Measurements from ENCODE around the gene NEO1.

DNA sequence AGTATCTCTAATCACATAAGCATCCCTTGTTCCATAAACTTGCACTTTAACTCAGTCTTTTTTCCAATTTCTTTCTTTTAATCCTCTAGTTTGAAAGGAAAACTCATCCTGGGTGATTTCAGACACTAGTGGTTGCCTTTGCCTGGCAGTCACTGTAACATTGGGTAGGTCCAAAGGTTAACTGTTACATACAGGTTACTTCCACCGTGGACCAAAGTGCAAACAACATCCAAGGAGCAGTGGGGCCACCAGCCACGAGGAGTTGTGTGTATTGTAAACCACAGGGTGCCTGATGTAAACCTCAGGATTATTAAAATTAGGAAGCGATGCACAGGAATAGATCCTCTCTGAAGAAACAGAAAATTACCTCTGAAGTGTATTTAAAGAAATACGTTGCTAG, 241.5 kb downstream of the NEO1 start:
- TF ChIP-seq EZH2phosphoT487 (IDR thresholded peaks at IDR 0.05; ENCODE audit: insufficient read depth, low read depth) (no peak), EZH2 (IDR thresholded peaks at IDR 0.05; ENCODE audit: insufficient read depth, poor library complexity, severe bottlenecking) (no peak)
